SKM-1 (cell line): ENCODE results near the gene BBOX1.
A peak's percentile ranks its signal among the peaks of the same experiment; 100 is the strongest.
"Not testable (repeated sequence)": the region's sequence is repeated elsewhere in the genome, so short reads cannot be mapped to it uniquely, and the experiment has no call there.

Source experiments
- DNase-seq: peaks from one replicate; lab custom pipeline; 2025; ENCODE audit not compliant: unreplicated experiment; lab: John Stamatoyannopoulos, UW

Gene BBOX1

GRCh38 chr11:27124514-27125264 is 84.1 kb downstream of the BBOX1 start:
- no peak for DNase-seq

- DNase-seq = no peak
Measured at GRCh38 chr11:27129686-27130085, 89.1 kb downstream of the BBOX1 start.

- DNase-seq = no peak
Measured at GRCh38 chr11:27130806-27131205, 90.2 kb downstream of the BBOX1 start.

- DNase-seq = not testable (repeated sequence)
Measured at GRCh38 chr11:27135924-27136329, 95.3 kb downstream of the BBOX1 start.

GRCh38 chr11:27138716-27139115 is 98.1 kb downstream of the BBOX1 start:
- no peak for DNase-seq

GRCh38 chr11:27139742-27140367 is 99.2 kb downstream of the BBOX1 start:
- DNase-seq = no peak

GRCh38 chr11:27141576-27141975 is 101.0 kb downstream of the BBOX1 start:
- DNase-seq = no peak

- DNase-seq = no peak
Measured at GRCh38 chr11:27147916-27148315, 107.3 kb downstream of the BBOX1 start.

GRCh38 chr11:27148506-27148905 is 107.9 kb downstream of the BBOX1 start:
- no peak for DNase-seq

GRCh38 chr11:27150098-27150497 is 109.5 kb downstream of the BBOX1 start:
- DNase-seq = no peak

GRCh38 chr11:27153136-27153535 is 112.5 kb downstream of the BBOX1 start:
- no peak for DNase-seq

GRCh38 chr11:27158456-27159334 is 118.1 kb downstream of the BBOX1 start:
- DNase-seq = peak; percentile 16

- DNase-seq = no peak
Measured at GRCh38 chr11:27159335-27159679, 118.7 kb downstream of the BBOX1 start.

- no peak for DNase-seq
Measured at GRCh38 chr11:27161071-27161470, 120.5 kb downstream of the BBOX1 start.

GRCh38 chr11:27162237-27162636 is 121.6 kb downstream of the BBOX1 start:
- DNase-seq = no peak

GRCh38 chr11:27166130-27166529 is 125.5 kb downstream of the BBOX1 start:
- DNase-seq = no peak

- no peak for DNase-seq
Measured at GRCh38 chr11:27171376-27171958, 130.9 kb downstream of the BBOX1 start.

GRCh38 chr11:27173545-27173944 is 132.9 kb downstream of the BBOX1 start:
- no peak for DNase-seq

- no peak for DNase-seq
Measured at GRCh38 chr11:27174021-27174420, 133.4 kb downstream of the BBOX1 start.

- no peak for DNase-seq
Measured at GRCh38 chr11:27174672-27175210, 134.1 kb downstream of the BBOX1 start.

GRCh38 chr11:27175562-27175961 is 134.9 kb downstream of the BBOX1 start:
- DNase-seq = not testable (repeated sequence)
